Right lobe of liver (tissue), 6 donors: ENCODE data around the gene COPA. TPM values are rescaled to one million over a fixed set of nuclear protein-coding genes. Genes with fewer than 3 reads are reported as not detected.

Source experiments
- ATAC-seq, 4 donors: fragments of 200-7000 bp; cut with Tn5 transposase; one replicate each; pipeline ENCODE4 v1.9.1; 2020; ENCODE audit warnings: mild to moderate bottlenecking in 4 of 4, moderate library complexity in 4 of 4
- DNase-seq, 3 donors: peaks; one replicate each; pipeline ENCODE4 v3.0.0-alpha.2; 2020
- H3K27ac ChIP-seq, 3 donors: fragments of 200-600 bp; one replicate each; pipeline ENCODE4 v1.8.0; 2022
- H3K27me3 ChIP-seq, 2 donors: fragments of 200-600 bp; one replicate each; pipeline ENCODE4 v1.8.0; 2022
- H3K36me3 ChIP-seq, 4 donors: fragments of 200-600 bp; sonication (generic) in 1 of 4; one replicate each; pipeline versions ENCODE4 v1.5.1 to v1.8.0; 2017 to 2022; ENCODE audit warnings: control low read depth in 1 of 4
- H3K4me1 ChIP-seq, 4 donors: fragments of 200-600 bp; sonication (generic) in 1 of 4; one replicate each; pipeline versions ENCODE4 v1.5.1 to v1.8.0; 2017 to 2022; ENCODE audit warnings: control low read depth in 1 of 4
- H3K4me3 ChIP-seq, 3 donors: fragments of 200-600 bp; one replicate each; pipeline ENCODE4 v1.8.0; 2022
- H3K9me3 ChIP-seq, 4 donors: fragments of 200-600 bp; sonication (generic) in 1 of 4; one replicate each; pipeline versions ENCODE4 v1.5.1 to v1.8.0; 2017 to 2022; ENCODE audit warnings: control low read depth in 1 of 4
- CTCF ChIP-seq, 4 donors: fragments of 200-600 bp in 3 of 4; fragments of 450-650 bp in 1 of 4; IDR thresholded peaks; one replicate each; pipeline versions ENCODE4 v1.5.1 to v1.8.0; 2016 to 2022; ENCODE audit warnings: antibody characterized with exemption in 4 of 4, mild to moderate bottlenecking in 2 of 4
- POLR2A ChIP-seq: fragments of 450-650 bp; IDR thresholded peaks from one replicate; pipeline ENCODE4 v1.6.1; 2017; ENCODE audit warnings: antibody characterized with exemption, mild to moderate bottlenecking
- WGBS: methylation state at CpG from one replicate; pipeline ENCODE4 v1.1.6; 2018; ENCODE audit warnings: low coverage, low lambda C conversion rate; ENCODE audit not compliant: insufficient coverage; ENCODE audit errors: missing lambda C conversion rate; 5-methylcytosine and 5-hydroxymethylcytosine counted together
- intact Hi-C, 2 donors: fragments of 100-400 bp; cut with DNase I; formaldehyde crosslinking; loops; one replicate each; pipeline versions ENCODE4 v1.11.2 to v1.14.1; 2022
- total RNA-seq, 6 experiments: library from RNA; depleted of rRNA in 2 of 6; stranded (reverse); fragments of >200 nt in 2 of 6; fragmentation: NEBNext Ultra II Directional in 3 of 6; extraction: Animal tissue kit (Norgen Biotek cat#: 25700) in 3 of 6; gene quantifications; one replicate each; pipeline versions ENCODE4 v1.1.0 to v1.2.4, GENCODE V29; 2016 to 2023
- donor health status: DM: no; HTN: yes; CAD: no.
- donor health status: DM: no; HTN: no; CAD: no.
- donor health status: DM: no; HTN: no; CAD: no.
- donor health status: DM: no; HTN: yes; CAD: no.
- donor health status: DM: no; HTN: yes; CAD: no.

COPA gene
- total RNA-seq, 6 experiments from 2014 or later, result 75.5 to 109 (median 103) TPM

GRCh38 chr1:160354388-160354985, 11.4 kb upstream of the COPA start:
- ATAC-seq (peak in 2 of 4 donors; percentile 30 to 44), DNase-seq (no peak)
- TF ChIP-seq CTCF (IDR thresholded peaks at IDR 0.05) (peak; percentile 20 to 37 (median 34)), POLR2A (no peak)
- Histone ChIP-seq H3K36me3 (peaks cover 12 to 91% (median 50%) of the 10 kb centered on the region in 4 donors), H3K9me3 (no peaks in the 10 kb centered on the region), H3K4me1 (no peaks in the 10 kb centered on the region), H3K4me3 (no peak overlapping the region), H3K27me3 (no peaks in the 10 kb centered on the region), H3K27ac (no peak overlapping the region)
- WGBS, result 75% methylated on average over 1 of the region's 5 CpGs
- intact Hi-C loops, result no loop called here

- H3K4me1 ChIP-seq, result no peaks in the 10 kb centered on the region
- H3K36me3 ChIP-seq, result peaks cover 12 to 93% (median 55%) of the 10 kb centered on the region in 4 donors
- DNase-seq (no peak), ATAC-seq (no peak)
- no peak for TF ChIP-seq CTCF (IDR thresholded peaks at IDR 0.05)
- no peak for TF ChIP-seq POLR2A
- H3K27ac ChIP-seq, result no peak overlapping the region
- WGBS, result 100% methylated on average over 1 of the region's 2 CpGs
- intact Hi-C loops, result no loop called here
- H3K9me3 ChIP-seq, result no peaks in the 10 kb centered on the region
- H3K4me3 ChIP-seq, result no peak overlapping the region
- H3K27me3 ChIP-seq, result no peaks in the 10 kb centered on the region
Measured at GRCh38 chr1:160353223-160353622, 10.2 kb upstream of the COPA start.

- WGBS, result 90% methylated on average over 4 of the region's 8 CpGs
- no peaks in the 10 kb centered on the region for H3K9me3 ChIP-seq
- H3K36me3 ChIP-seq, result peaks cover 12 to 87% (median 54%) of the 10 kb centered on the region in 4 donors
- DNase-seq (no peak), ATAC-seq (no peak)
- no peak overlapping the region for H3K27ac ChIP-seq
- no peaks in the 10 kb centered on the region for H3K4me1 ChIP-seq
- no peaks in the 10 kb centered on the region for H3K27me3 ChIP-seq
- no peak overlapping the region for H3K4me3 ChIP-seq
- intact Hi-C loops, result no loop called here
- TF ChIP-seq POLR2A, result no peak
- no peak for TF ChIP-seq CTCF (IDR thresholded peaks at IDR 0.05)
Measured at GRCh38 chr1:160352555-160352954, 9.5 kb upstream of the COPA start.

- H3K27ac ChIP-seq, result no peak overlapping the region
- H3K4me1 ChIP-seq, result no peaks in the 10 kb centered on the region
- ATAC-seq (no peak), DNase-seq (no peak)
- WGBS, result 63% methylated on average over 3 of the region's 4 CpGs
- no peaks in the 10 kb centered on the region for H3K27me3 ChIP-seq
- no peak for TF ChIP-seq POLR2A
- TF ChIP-seq CTCF (IDR thresholded peaks at IDR 0.05), result no peak
- no peaks in the 10 kb centered on the region for H3K9me3 ChIP-seq
- H3K36me3 ChIP-seq, result peaks cover 12 to 79% (median 51%) of the 10 kb centered on the region in 4 donors
- intact Hi-C loops, result no loop called here
- H3K4me3 ChIP-seq, result no peak overlapping the region
Measured at GRCh38 chr1:160351629-160352028, 8.6 kb upstream of the COPA start.
